GM10266 (cell line): ENCODE data around the gene NELFA.

Experiments
- DNase-seq: peaks from one replicate; pipeline ENCODE4 v3.0.0; 2012; ENCODE audit errors: extremely low spot score
- CTCF ChIP-seq: IDR thresholded peaks from 2 replicates; pipeline ENCODE4 v1.5.1; 2012; ENCODE audit warnings: mild to moderate bottlenecking, low read depth; ENCODE audit not compliant: control insufficient read depth, insufficient read depth; ENCODE audit errors: missing control alignments

The NELFA gene

GRCh38 chr4:2008921-2009650, at the start of gene NELFA:
TSS of gene NELFA (minus strand) at chr4:2008974. CDS start at chr4:2008959, 15 bp downstream.
- peak; percentile 95 for DNase-seq
- TF ChIP-seq CTCF: peak; percentile 10

- TF ChIP-seq CTCF: no peak
Measured at GRCh38 chr4:2057382-2058065, 48.8 kb upstream of the NELFA start.

GRCh38 chr4:2054217-2054616, 45.4 kb upstream of the NELFA start:
- TF ChIP-seq CTCF: no peak

More at GRCh38 chr4:2057382-2058065, 48.8 kb upstream of the NELFA start:
- no peak for DNase-seq

GRCh38 chr4:2051086-2051485, 42.3 kb upstream of the NELFA start:
- TF ChIP-seq CTCF: no peak
- no peak for DNase-seq

More at GRCh38 chr4:2054217-2054616, 45.4 kb upstream of the NELFA start:
- DNase-seq: no peak

GRCh38 chr4:2049811-2050210, 41.0 kb upstream of the NELFA start:
- no peak for DNase-seq

GRCh38 chr4:2049381-2049780, 40.6 kb upstream of the NELFA start:
- no peak for TF ChIP-seq CTCF
- no peak for DNase-seq

More at GRCh38 chr4:2049811-2050210, 41.0 kb upstream of the NELFA start:
- TF ChIP-seq CTCF: no peak

- TF ChIP-seq CTCF: no peak
- DNase-seq: no peak
Measured at GRCh38 chr4:2048831-2049230, 40.1 kb upstream of the NELFA start.
